OCI-M2 (cell line): ENCODE data around the gene IRX2.

Source experiments
- DNase-seq: peaks from one replicate; lab custom pipeline; 2025; ENCODE audit not compliant: unreplicated experiment; lab: John Stamatoyannopoulos, UW

The IRX2 gene

GRCh38 chr5:2756211-2757152, 5.0 kb upstream of the IRX2 start:
- no peak for DNase-seq

DNA sequence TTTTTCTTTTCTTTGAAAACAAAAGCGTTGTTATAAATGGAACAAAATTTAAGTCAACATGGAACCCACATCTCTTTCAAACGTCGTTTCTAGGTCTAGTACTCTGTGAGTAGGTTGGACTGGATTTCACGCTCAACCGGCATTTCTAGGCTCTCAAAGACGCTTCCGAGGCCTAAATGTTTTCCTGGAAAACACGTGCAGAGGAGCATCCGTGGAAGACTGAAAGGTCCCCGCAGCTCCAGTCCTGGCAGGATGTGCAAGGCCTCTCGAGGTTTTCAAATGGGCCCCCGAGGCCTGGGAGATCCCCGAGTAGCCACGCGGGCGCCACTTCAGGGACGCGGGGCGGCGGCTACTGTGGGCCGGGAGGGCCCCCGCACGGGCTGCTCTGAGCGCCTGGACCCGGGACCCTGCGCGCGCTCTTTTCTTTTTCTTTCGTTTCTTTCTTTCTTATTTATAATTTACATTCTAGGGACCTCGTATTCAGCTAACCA, 4.2 kb upstream of the IRX2 start:
- no peak for DNase-seq

DNA sequence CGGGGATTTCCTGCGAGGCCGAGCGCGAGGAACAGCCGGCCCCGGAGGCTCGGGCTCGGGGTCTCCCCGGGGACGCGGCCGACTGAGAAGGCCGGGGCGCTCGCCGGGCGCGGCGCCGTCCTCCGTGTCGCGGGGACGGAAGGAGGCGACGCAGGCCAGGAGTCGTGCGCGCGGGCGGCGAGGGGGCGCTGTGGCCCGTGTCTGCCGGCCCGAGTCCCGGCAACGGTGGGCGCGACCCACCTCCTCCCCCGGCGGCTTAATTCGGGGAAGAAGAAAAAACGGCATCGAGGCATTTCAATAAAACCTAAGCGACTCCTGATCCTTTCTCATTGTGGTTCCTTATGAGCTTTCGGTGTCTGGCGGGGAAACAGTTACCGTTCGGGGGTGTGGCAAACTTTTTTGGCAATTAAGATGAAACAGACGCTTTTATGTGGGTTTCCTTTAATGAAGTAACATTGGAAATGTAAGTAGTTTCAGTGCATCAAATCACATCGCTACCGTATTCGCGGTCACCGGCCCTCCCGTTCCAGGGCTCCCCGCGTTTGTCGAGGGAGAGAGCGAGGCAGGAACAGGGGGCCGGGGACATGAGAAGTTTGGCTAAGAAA, 3.7 kb upstream of the IRX2 start:
- DNase-seq, result no peak

- no peak for DNase-seq
These were observed 3.2 kb upstream of the IRX2 start for GRCh38 chr5:2754581-2755075.

DNA sequence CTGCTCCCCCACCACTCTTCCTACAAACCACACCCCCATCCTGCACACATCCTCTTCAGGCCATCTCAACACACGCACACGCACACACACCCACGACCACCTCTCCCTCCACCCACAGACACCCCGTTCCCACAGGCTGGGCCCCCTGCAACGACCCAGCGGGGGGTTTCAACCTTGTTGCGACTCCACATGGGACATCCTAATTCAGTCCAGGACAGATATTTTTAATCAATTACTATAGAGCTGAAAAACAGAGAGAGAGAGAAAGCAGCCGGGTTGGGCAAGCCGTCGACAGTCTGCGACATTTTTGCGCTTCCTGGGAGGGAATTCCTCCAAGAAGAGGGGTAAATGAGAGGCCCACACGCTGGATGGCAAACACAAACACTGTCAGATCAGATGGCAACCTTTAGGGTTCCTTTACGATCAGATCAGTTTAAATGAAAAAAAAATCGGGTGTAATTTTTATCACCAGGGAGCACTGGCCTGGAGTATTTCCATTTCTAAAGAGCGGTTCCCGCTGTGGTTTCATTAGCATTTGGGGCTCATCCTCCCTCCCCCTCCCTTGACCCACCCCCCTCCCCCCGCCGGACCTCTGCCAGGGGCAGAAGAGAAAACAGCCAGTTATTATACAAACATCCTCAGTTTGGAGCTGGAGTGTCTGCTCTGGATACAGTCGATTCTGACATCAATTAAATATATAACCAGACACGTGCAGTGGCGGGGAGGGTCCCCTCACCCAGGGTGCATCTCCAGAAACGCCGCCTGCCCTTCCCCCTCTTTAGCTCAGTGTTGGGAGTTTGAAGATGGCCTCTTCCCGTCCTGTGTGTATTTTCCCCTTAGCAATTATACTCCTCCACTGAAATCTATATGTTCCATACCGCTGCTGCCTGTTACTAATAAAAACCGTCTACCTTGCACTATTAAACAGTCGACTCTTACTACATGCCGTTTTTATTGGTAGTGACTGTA, 2.3 kb upstream of the IRX2 start:
- DNase-seq, result no peak

- DNase-seq, result no peak
These were observed 1.5 kb upstream of the IRX2 start for GRCh38 chr5:2752821-2753439.

DNA sequence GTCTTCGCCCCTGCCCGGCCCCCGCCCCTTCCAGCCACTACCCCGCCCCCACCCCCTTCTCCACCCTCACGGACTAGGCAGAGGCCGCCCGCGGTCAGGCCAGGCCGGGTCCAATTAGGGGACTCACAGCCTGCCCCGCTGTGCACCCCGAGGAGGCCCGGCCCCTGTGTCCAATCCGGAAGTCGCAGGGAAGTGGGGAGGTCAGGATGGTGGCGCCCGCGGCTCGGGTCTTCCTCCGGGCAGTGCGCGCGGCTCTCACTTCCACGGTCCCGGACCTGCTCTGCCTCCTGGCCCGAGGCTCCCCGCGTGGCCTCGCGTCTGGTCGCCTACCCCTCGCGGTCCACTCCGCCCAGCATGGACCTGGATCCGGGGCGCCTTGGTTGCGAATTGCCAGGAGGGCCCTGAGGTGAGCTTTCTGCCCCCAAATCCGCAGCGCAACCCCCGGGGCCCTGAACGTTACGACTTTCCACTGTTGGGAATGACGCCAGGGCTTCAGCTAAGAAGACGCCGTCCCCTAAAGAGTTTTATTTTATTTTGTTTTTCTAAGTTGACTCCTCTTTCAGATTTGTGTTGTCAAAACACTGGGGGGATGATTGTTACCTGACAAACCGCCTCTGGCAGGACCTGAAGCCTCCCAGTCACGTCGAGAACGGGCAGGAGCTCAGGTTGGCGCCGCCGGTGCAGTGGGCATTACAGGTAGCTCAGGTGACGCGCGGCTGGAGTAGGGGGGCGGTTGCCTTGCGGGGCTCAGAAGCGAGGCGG, 763 bp upstream of the IRX2 start:
- DNase-seq, result no peak

DNA sequence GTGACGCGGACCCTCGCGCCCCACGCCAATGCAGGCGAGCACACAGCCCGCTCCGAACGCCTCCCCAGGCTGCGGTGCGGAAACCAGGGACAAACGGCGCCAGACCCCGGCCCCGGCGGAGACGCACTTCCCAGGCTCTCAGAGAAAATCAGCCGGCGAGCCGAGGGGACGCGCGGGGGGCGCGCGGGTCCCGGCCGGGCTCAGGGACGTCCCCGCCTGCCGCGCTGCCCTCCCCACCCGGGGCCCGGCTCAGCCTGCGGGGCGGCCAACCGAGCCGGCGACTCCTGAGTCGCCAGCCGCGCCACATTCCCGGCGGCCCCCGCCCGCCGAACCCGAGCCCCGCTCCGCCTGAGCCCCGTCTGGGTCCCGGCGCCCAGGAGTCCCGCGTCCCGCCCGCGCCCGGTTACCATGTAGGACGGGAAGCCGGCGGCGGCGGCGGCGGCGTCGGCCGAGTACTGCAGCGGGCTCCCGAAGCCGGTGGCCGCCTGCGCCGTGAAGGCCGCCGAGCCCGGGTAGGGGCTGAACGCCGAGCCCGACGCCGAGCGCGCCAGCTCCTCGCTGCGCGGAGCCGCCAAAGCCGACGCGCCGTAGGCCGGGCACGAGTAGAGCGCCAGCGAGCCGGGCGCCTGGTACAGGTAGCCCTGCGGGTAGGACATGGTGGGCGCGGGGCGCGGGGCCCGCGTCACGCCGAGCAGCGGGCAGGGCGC, 566 bp downstream of the IRX2 start:
- DNase-seq, result no peak

GRCh38 chr5:2750026-2750757, 1.3 kb downstream of the IRX2 start:
- DNase-seq, result no peak

DNA sequence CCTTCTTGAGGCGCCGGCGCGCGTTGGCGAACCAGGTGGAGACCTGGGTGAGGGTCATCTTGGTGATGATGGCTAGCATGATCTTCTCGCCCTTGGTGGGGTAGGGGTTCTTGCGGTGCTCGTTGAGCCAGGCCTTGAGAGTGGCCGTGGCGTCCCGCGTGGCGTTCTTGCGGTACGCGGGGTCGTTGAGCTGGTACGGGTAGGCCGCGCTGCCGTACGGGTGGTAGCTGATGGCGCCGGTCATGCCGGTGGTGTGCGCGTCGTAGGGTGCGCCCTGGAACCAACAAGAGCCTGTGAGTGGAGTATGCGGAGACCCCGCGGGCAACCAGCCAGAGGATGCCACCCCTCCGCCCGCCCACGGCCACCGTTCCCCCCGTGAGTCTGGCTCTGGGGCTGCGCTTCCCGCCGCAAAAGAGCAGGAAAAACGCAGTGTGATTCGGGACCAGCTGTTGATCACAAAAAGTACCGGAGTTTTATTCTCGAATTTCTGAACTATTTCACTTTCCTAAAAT, 1.9 kb downstream of the IRX2 start:
- no peak for DNase-seq

- no peak for DNase-seq
These were observed 2.5 kb downstream of the IRX2 start for GRCh38 chr5:2748861-2749513.

DNA sequence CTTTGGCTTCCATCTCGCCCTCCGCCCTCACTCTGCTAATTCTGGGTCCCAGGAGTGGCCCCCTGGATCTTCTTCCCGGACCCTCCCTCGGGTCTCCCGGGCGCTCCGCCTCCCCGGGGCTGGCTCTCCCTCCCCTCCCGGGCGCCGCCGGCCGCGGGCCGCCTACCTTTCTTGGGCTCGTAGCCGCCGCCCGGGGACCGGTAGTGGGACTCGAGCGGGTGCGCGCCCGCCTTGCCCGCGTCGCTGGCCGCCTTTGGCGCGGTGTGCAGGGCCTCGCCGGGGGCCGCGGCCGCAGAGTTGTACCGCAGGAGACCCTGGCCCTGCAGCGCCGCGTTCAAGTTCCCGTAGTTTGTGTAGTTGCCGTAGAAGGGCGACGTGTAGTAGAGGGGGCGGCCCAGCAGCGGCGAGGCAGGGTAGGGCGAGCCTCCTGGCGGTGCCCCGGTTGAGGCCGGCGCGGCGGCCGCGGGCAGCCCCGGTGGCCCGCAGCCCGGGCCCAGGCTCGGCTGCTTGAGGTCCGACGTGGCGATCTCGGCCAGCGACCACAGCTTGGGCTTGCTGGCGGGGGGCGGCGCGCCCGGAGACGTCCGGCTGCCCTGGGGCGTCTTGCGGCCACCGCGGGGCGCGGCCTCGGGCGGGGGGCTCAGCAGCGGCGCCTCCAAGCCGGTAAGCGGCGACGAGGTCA, 3.2 kb downstream of the IRX2 start:
- no peak for DNase-seq

- no peak for DNase-seq
These were observed 3.9 kb downstream of the IRX2 start for GRCh38 chr5:2747363-2748162.

GRCh38 chr5:2746561-2747032, 4.9 kb downstream of the IRX2 start:
- DNase-seq, result no peak

DNA sequence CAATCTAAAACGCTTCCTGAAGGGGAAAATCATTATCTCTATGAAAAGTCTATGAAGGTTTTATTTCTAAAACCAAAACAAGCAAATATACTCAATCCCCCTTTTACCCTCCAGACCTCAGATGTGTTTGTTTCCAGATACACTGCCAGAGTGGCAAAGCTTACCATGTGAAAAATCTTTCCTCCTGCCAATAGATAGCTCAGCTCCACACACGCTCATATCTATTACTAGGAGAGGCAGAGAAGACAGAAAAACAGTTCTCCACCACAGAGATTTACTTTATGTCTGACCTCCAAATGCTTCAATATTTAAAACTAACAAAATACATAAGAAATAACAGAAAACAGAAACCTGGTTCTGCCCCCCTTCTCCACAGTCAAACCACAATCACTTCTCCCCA, 7.0 kb downstream of the IRX2 start:
- no peak for DNase-seq

- DNase-seq, result no peak
These were observed 8.4 kb downstream of the IRX2 start for GRCh38 chr5:2742921-2743679.
